Prostate gland (tissue), 2 donors: ENCODE results near the gene AVPR2.

ENCODE experiments used
- CTCF ChIP-seq, 4 experiments: fragments of 200-600 bp in 2 of 4; fragments of 450-650 bp in 2 of 4; sonication (generic) in 2 of 4; IDR thresholded peaks; 1 replicate in 3 of 4; 2 replicates in 1 of 4; pipeline ENCODE4 v1.5.1; 2016 to 2019; ENCODE audit warnings: antibody characterized with exemption in 4 of 4, mild to moderate bottlenecking in 2 of 4, moderate library complexity in 2 of 4
- POLR2A ChIP-seq: fragments of 450-650 bp; IDR thresholded peaks from one replicate; pipeline ENCODE4 v1.6.1; 2016; ENCODE audit warnings: antibody characterized with exemption, mild to moderate bottlenecking

GRCh38 chrX:153885208-153885787, 19.2 kb upstream of the AVPR2 start:
- TF ChIP-seq CTCF (IDR thresholded peaks at IDR 0.05) (no peak), POLR2A (no peak)
